ENCODE results near the gene RING1. TPM values are rescaled to one million over a fixed set of nuclear protein-coding genes. Genes with fewer than 3 reads are reported as not detected.
A peak's percentile ranks its signal among the peaks of the same experiment; 100 is the strongest.

RING1 gene
- total and polyA plus RNA-seq, 2 experiments from 2014 or later: 25.6 to 32.5 TPM

DNA sequence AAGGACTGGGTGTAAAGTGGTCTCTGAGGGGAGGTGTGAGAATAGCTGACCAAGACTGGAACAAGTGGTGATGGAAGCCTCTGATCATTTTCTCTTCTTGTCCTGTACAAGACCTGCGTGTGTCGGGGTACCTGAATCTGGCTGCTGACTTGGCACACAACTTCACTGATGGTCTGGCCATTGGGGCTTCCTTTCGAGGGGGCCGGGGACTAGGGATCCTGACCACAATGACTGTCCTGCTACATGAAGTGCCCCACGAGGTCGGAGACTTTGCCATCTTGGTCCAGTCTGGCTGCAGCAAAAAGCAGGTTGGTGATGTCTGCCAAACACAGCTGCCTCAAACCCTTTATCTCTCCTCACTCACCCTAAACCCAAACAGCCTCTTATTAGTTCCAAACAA lies 5.5 kb upstream of the RING1 start:
- TF ChIP-seq EZH2phosphoT487 (IDR thresholded peaks at IDR 0.05; ENCODE audit: low read depth, severe bottlenecking, unreplicated experiment): no peak
- TF ChIP-seq, protein P1, sequence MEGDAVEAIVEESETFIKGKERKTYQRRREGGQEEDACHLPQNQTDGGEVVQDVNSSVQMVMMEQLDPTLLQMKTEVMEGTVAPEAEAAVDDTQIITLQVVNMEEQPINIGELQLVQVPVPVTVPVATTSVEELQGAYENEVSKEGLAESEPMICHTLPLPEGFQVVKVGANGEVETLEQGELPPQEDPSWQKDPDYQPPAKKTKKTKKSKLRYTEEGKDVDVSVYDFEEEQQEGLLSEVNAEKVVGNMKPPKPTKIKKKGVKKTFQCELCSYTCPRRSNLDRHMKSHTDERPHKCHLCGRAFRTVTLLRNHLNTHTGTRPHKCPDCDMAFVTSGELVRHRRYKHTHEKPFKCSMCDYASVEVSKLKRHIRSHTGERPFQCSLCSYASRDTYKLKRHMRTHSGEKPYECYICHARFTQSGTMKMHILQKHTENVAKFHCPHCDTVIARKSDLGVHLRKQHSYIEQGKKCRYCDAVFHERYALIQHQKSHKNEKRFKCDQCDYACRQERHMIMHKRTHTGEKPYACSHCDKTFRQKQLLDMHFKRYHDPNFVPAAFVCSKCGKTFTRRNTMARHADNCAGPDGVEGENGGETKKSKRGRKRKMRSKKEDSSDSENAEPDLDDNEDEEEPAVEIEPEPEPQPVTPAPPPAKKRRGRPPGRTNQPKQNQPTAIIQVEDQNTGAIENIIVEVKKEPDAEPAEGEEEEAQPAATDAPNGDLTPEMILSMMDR (IDR thresholded peaks at IDR 0.05; ENCODE audit: poor library complexity): no peak
- TF ChIP-seq EZH2 (IDR thresholded peaks at IDR 0.05; ENCODE audit: borderline replicate concordance): no peak
- Histone ChIP-seq H3K27ac (no peak overlapping the region), H3K79me2 (peaks cover 62% of the 10 kb centered on the region), H3K36me3 (replicated peaks; ENCODE audit: insufficient read depth, low read depth) (no peaks in the 10 kb centered on the region), H3K9me3 (ENCODE audit: low read depth) (no peaks in the 10 kb centered on the region), H3K4me3 (no peak overlapping the region), H2AFZ (no peak overlapping the region), H3K4me2 (peak overlapping the region; percentile 99), H3K4me1 (ENCODE audit: insufficient read depth) (peaks cover 37% of the 10 kb centered on the region), H3K9me2 (replicated peaks; ENCODE audit: insufficient read depth) (no peaks in the 10 kb centered on the region), H4K20me1 (ENCODE audit: insufficient read depth, poor library complexity, severe bottlenecking) (peaks cover 22% of the 10 kb centered on the region), H3K27me3 (no peaks in the 10 kb centered on the region)
- no peak for DNase-seq (ENCODE audit: low spot score)
- WGBS (ENCODE audit: low lambda C conversion rate, missing lambda C conversion rate): 94% methylated on average over 6 of the region's 6 CpGs

DNA sequence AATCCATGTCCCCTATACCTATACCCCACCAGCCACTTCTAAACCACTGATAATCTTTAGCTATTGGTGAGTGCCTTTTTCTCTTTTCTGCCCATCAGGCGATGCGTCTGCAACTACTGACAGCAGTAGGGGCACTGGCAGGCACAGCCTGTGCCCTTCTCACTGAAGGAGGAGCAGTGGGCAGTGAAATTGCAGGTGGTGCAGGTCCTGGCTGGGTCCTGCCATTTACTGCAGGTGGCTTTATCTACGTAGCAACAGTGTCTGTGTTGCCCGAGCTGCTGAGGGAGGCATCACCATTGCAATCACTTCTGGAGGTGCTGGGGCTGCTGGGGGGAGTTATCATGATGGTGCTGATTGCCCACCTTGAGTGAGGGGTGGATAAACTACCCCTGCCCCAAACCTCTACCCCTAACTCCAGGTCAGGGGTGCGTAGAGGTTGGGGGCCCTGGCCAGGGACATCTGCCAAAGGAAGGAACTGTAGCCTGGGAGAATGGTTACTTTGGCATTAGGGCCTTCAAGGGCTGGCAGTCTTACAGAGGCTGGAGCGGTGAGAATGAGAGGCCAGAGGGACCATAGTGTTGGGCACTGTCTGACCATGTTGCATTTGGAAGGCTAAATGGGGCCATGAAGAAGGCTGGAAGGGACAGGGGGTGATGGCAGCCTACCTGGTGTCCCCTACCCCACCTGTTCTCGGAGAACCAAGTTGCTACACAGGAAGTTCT lies 4.7 kb upstream of the RING1 start:
- 95% methylated on average over 7 of the region's 7 CpGs for WGBS (ENCODE audit: low lambda C conversion rate, missing lambda C conversion rate)
- H2AFZ ChIP-seq: no peak overlapping the region
- H3K4me3 ChIP-seq: no peak overlapping the region
- H3K4me2 ChIP-seq: peak overlapping the region; percentile 93
- H4K20me1 ChIP-seq (ENCODE audit: insufficient read depth, poor library complexity, severe bottlenecking): peaks cover 15% of the 10 kb centered on the region
- DNase-seq (ENCODE audit: low spot score): no peak
- H3K9me3 ChIP-seq (ENCODE audit: low read depth): no peaks in the 10 kb centered on the region
- peaks cover 57% of the 10 kb centered on the region for H3K79me2 ChIP-seq
- TF ChIP-seq, protein P1 (IDR thresholded peaks at IDR 0.05; ENCODE audit: poor library complexity): no peak
- TF ChIP-seq EZH2 (IDR thresholded peaks at IDR 0.05; ENCODE audit: borderline replicate concordance): no peak
- TF ChIP-seq EZH2phosphoT487 (IDR thresholded peaks at IDR 0.05; ENCODE audit: low read depth, severe bottlenecking, unreplicated experiment): no peak
- no peaks in the 10 kb centered on the region for H3K9me2 ChIP-seq (replicated peaks; ENCODE audit: insufficient read depth)
- H3K4me1 ChIP-seq (ENCODE audit: insufficient read depth): peaks cover 37% of the 10 kb centered on the region
- no peaks in the 10 kb centered on the region for H3K27me3 ChIP-seq
- H3K36me3 ChIP-seq (replicated peaks; ENCODE audit: insufficient read depth, low read depth): no peaks in the 10 kb centered on the region
- H3K27ac ChIP-seq: peak overlapping the region; percentile 33

DNA sequence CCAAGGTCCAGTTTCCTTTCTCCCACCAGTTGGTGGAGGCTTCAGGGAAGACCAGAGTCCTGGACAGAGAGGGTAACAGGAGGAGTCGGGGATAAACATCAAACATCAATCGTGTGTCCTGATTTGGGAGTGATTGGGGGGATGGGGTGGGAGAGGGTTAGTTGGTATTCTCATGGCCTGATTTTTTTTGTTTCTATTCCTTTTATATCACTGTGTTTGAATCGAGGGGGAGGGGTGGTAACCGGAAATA lies 4.2 kb upstream of the RING1 start:
- Histone ChIP-seq H3K4me3 (no peak overlapping the region), H3K79me2 (peaks cover 57% of the 10 kb centered on the region), H2AFZ (no peak overlapping the region), H3K27ac (peak overlapping the region; percentile 33), H3K9me3 (ENCODE audit: low read depth) (no peaks in the 10 kb centered on the region), H4K20me1 (ENCODE audit: insufficient read depth, poor library complexity, severe bottlenecking) (peaks cover 13% of the 10 kb centered on the region), H3K4me1 (ENCODE audit: insufficient read depth) (peaks cover 37% of the 10 kb centered on the region), H3K9me2 (replicated peaks; ENCODE audit: insufficient read depth) (no peaks in the 10 kb centered on the region), H3K4me2 (peak overlapping the region; percentile 93), H3K36me3 (replicated peaks; ENCODE audit: insufficient read depth, low read depth) (no peaks in the 10 kb centered on the region), H3K27me3 (no peaks in the 10 kb centered on the region)
- no peak for TF ChIP-seq EZH2 (IDR thresholded peaks at IDR 0.05; ENCODE audit: borderline replicate concordance)
- no peak for TF ChIP-seq EZH2phosphoT487 (IDR thresholded peaks at IDR 0.05; ENCODE audit: low read depth, severe bottlenecking, unreplicated experiment)
- TF ChIP-seq, protein P1 (IDR thresholded peaks at IDR 0.05; ENCODE audit: poor library complexity): no peak
- no peak for DNase-seq (ENCODE audit: low spot score)
- 9% methylated on average over 4 of the region's 4 CpGs for WGBS (ENCODE audit: low lambda C conversion rate, missing lambda C conversion rate)
